SKM-1 treated with dmso at 0.1 percent for 144 hours (cell line): Measurements from ENCODE around the gene NCBP3.
"Not testable (repeated sequence)": the region's sequence is repeated elsewhere in the genome, so short reads cannot be mapped to it uniquely, and the experiment has no call there.

Experiments
- DNase-seq: peaks from one replicate; lab custom pipeline; 2025; ENCODE audit not compliant: unreplicated experiment; lab: John Stamatoyannopoulos, UW

Gene NCBP3

DNA sequence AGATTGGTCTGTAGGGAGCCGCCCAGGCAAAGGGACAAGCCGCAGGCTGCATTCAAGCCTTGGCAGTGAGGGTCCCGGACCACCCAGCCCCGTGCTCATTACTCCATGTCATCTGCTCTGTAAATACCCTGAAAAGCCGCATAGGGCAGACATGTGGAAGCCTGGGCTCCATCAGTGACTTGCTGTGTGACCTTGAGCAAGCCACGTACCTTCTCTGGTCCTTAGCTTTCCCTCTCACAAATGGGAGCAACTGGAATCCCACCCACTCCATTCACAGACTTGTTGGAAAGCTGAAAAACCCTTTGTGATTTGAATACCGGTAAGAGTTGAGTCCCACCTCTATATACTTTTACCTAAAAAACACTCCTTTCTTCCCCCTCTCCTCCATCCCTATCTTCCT, 34.9 kb upstream of the NCBP3 start:
- no peak for DNase-seq

GRCh38 chr17:3879591-3880417, 33.8 kb upstream of the NCBP3 start:
- DNase-seq = no peak

- DNase-seq = no peak
Observed at GRCh38 chr17:3879186-3879585, 33.1 kb upstream of the NCBP3 start.

DNA sequence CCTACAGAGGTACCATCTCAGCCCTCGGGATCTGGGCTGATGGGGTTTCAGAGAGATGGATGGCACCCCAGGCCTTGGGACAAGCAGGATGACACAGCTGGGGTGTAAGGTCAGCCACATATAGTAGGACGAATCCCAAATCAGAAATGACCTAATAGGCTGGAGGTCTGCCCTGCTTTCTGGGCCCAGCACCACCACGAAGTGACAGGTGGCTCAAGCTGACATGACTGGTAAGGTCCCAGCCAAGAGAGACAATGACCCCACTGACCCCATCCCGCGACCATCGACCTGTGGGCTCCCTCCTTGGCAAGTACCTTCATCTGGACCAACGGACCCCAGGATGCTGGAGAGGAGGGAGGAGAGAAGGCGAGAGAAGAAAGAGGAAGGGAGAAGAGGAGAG, 31.2 kb upstream of the NCBP3 start:
- no peak for DNase-seq

DNA sequence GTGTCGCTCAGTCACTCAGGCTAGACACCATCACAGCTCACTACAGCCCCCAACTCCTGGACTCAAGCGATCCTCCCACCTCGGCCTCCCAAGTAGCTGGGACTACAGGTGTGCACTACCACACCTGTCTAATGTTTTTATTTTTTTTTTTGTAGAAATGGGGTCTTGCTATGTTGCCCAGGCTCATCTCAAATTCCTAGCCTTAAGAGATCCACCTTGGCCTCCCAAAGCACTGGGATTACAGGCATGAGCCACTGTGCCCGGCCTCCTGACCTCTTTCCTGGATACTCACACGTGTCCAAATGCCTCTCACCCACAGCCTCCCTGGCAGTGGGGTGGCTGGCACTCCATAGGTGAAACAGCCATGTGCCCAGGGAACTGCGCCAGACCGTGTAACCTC, 29.3 kb upstream of the NCBP3 start:
- DNase-seq = no peak

GRCh38 chr17:3873862-3874261, 27.8 kb upstream of the NCBP3 start:
- DNase-seq = no peak

GRCh38 chr17:3870871-3871306, 24.8 kb upstream of the NCBP3 start:
- DNase-seq = no peak

- DNase-seq = no peak
Observed at GRCh38 chr17:3867606-3868005, 21.6 kb upstream of the NCBP3 start.

- no peak for DNase-seq
Observed at GRCh38 chr17:3867106-3867505, 21.1 kb upstream of the NCBP3 start.

- no peak for DNase-seq
Observed at GRCh38 chr17:3866276-3866675, 20.2 kb upstream of the NCBP3 start.

GRCh38 chr17:3865176-3865575, 19.1 kb upstream of the NCBP3 start:
- DNase-seq = no peak

- no peak for DNase-seq
Observed at GRCh38 chr17:3864534-3864933, 18.5 kb upstream of the NCBP3 start.

- no peak for DNase-seq
Observed at GRCh38 chr17:3861761-3862681, 16.0 kb upstream of the NCBP3 start.

- no peak for DNase-seq
Observed at GRCh38 chr17:3860939-3861700, 15.1 kb upstream of the NCBP3 start.

DNA sequence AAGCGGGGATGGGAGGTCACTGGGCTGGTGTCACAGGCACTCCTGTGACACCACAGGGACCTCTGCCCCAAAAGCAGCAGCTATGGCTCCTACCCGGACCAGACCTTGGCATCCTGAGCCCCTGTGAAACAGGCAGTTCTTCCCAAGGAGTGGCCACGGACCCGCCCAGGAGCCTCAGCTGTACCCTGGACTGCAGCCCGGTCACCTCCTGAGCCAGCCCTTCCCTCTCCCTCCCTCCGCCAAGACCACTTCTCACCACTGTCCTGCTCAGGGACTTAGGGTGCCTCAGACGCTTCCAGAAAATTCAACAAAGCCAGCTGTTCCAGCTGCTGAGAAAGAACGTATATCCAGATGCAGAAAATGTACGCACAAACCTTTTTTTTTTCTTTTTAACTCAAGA, 13.9 kb upstream of the NCBP3 start:
- DNase-seq = no peak

DNA sequence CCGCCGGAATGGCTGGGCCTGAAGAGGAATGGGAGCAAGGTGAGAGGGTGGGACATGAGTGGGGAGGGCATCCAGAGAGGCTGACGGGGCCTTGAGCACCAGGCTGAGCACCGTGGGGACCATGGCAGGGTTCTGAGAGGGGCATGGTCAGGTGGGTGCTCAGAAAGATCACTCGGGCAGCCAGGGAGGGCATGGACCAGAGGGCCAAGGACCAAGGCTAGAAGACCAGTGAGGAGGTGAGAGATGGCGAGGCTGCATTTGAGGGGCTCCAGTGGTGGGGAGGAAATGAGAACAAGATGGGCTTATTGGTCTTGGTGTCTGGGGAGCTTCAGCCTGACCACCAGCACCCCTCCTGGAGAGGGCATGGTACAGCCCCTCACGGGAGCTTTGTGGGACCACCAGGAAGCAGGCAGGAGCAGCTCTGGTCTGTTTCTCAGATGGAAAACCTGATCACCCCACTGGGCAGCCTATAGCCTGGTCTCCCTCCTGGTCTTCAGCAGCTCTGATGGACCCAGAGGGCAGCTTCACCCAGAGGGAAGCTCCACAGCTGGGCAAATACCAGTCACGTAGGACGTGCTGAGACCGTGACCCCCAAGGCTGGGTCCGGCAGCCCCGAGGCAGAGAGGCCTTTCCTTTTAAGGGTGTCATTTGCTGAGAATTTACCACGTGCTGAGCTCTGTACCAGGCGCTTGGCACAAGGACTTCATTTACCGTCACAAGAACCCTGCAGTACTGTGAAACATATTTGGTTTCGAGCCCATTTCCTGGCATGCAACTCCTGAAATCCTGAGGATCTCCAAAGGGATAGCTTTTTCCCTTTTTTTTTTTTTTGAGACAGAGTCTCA, 11.4 kb upstream of the NCBP3 start:
- DNase-seq = no peak

DNA sequence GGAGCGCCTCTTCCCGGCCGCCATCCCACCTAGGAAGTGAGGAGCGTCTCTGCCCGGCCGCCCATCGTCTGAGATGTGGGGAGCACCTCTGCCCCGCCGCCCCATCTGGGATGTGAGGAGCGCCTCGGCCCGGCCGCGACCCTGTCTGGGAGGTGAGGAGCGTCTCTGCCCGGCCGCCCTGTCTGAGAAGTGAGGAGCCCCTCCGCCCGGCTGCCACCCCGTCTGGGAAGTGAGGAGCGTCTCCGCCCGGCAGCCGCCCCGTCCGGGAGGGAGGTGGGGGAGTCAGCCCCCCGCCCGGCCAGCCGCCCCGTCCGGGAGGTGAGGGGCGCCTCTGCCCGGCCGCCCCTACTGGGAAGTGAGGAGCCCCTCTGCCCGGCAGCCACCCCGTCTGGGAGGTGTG, 8.2 kb upstream of the NCBP3 start:
- not testable (repeated sequence) for DNase-seq

DNA sequence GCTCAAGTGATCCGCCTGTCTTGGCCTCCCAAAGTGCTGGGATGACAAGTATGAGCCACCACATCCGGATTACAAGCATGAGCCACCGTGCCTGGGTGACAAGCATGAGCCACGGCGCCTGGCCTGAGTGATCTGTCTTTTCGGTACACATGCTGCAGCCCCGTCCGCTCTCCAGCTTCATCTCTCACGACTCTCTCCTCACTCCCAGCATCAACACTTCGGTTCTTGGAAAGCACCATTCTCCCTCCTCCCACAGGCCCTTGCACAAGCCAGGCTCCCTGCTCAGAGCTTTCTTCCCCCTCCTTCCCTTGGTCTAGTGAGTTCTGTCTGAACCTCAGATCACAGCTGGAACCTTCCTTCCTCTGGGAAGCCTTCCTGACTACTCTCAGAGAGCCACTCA, 6.5 kb upstream of the NCBP3 start:
- DNase-seq = no peak

- no peak for DNase-seq
Observed at GRCh38 chr17:3851461-3852100, 5.5 kb upstream of the NCBP3 start.

DNA sequence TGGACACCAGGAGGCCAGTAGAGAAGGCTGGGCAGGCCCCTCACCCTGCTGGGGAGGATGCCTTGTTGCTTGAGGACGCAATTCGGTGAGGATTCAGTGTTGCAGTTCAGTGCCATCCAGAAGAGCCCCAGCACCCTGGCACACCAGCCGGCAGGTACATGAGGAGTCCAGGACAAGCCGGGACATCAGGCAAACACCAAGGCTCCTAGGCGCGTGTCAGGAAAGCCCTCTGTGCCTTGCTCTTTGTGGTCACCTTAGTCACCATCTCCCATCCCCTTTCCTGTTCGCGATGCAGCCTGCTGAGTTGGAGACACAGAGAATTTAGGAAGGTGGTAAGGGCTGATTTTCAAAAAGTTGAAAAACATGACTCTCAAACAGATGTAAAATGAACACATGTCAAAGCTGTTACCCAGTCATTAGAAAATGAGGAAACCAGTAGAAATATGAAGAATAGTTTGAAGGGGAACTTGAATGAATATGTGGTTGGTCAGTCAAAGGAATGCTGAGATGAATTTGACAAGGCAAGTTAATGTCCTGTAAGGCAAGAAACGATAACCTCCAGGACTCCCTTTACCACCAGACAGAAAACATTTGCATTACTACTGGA, 2.3 kb upstream of the NCBP3 start:
- DNase-seq = no peak
